A549 (cell line): ENCODE results near the gene C3orf49. TPM values are rescaled to one million over a fixed set of nuclear protein-coding genes. Genes with fewer than 3 reads are reported as not detected.

ENCODE experiments used
- ATAC-seq, 2 experiments: fragments of 200-7000 bp in 1 of 2; fragments of >200 bp in 1 of 2; cut with Nextera tagmentation in 1 of 2; cut with Tn5 transposase in 1 of 2; 3 replicates each; pipeline versions ENCODE4 v1.8.0 to v1.9.1; 2018 to 2020; ENCODE audit warnings: mild to moderate bottlenecking in 1 of 2, moderate library complexity in 1 of 2
- CTCF ChIA-PET: fragments of 300-600 bp; sonication (Branson Sonifier 250); formaldehyde crosslinking; extraction: SDS; loops from one replicate; lab custom pipeline; 2021; ENCODE audit warnings: antibody characterized with exemption, inconsistent platforms; lab: Yijun Ruan, JAX
- POLR2A ChIA-PET: fragments of 350-600 bp; formaldehyde crosslinking; extraction: SDS; loops from one replicate; lab custom pipeline; 2021; ENCODE audit warnings: antibody characterized with exemption, inconsistent platforms; lab: Yijun Ruan, JAX
- DNase-seq, 2 experiments: peaks; one replicate each; pipeline versions ENCODE4 v3.0.0 to v3.0.0-alpha.2; 2011 to 2016; ENCODE audit warnings: low read depth in 1 of 2, low spot score in 1 of 2
- FAIRE-seq: peaks from 2 replicates; lab custom pipeline; 2011; peaks lifted over from hg19 to GRCh38; lab: Jason Lieb, UNC
- H3K27ac ChIP-seq, 2 experiments: fragments of >200 bp; sonication (Bioruptor Twin); formaldehyde crosslinking; 3 replicates each; pipeline ENCODE4 v1.5.1; 2016 to 2017
- H3K4me1 ChIP-seq: fragments of >200 bp; sonication (Bioruptor Twin); formaldehyde crosslinking; 3 replicates; pipeline ENCODE4 v1.6.1; 2016
- H3K4me2 ChIP-seq: fragments of >200 bp; sonication (Bioruptor Twin); formaldehyde crosslinking; 3 replicates; pipeline ENCODE4 v1.6.1; 2016
- H3K4me3 ChIP-seq: fragments of >200 bp; sonication (Bioruptor Twin); formaldehyde crosslinking; 3 replicates; pipeline ENCODE4 v1.5.1; 2016
- H3K9me3 ChIP-seq: fragments of >200 bp; sonication (Bioruptor Twin); formaldehyde crosslinking; 3 replicates; pipeline ENCODE4 v1.6.1; 2016
- BHLHE40 ChIP-seq: IDR thresholded peaks from 2 replicates; pipeline ENCODE4 v1.6.1; 2012; ENCODE audit warnings: low read depth, low read length, inconsistent platforms
- CBX2 ChIP-seq: fragments of 200-600 bp; sonication (generic); IDR thresholded peaks from 2 replicates; pipeline ENCODE4 v1.6.1; 2016; ENCODE audit warnings: low read depth, mild to moderate bottlenecking, borderline replicate concordance
- CBX8 ChIP-seq: fragments of 200-600 bp; sonication (generic); IDR thresholded peaks from 2 replicates; pipeline ENCODE4 v1.6.1; 2016
- CEBPB ChIP-seq, 2 experiments: fragments of >200 bp in 1 of 2; sonication (Bioruptor Twin) in 1 of 2; formaldehyde crosslinking in 1 of 2; IDR thresholded peaks; 2 replicates each; pipeline ENCODE4 v1.6.1; 2012 to 2016
- CHD2 ChIP-seq: fragments of 150-350 bp; IDR thresholded peaks from 2 replicates; pipeline ENCODE4 v1.6.1; 2014; ENCODE audit warnings: low read length; ENCODE audit not compliant: partially characterized antibody
- EHF ChIP-seq: fragments of 250-450 bp; sonication (Bioruptor Pico); IDR thresholded peaks from 2 replicates; pipeline ENCODE4 v1.5.0; 2020; ENCODE audit warnings: mild to moderate bottlenecking
- FOSL2 ChIP-seq, 2 experiments: fragments of 450-650 bp in 1 of 2; fragments of >200 bp in 1 of 2; sonication (Bioruptor Twin) in 1 of 2; formaldehyde crosslinking; IDR thresholded peaks; 2 replicates each; pipeline versions ENCODE4 v1.5.0 to v1.6.1; 2016 to 2020; ENCODE audit warnings: mild to moderate bottlenecking in 1 of 2, moderate library complexity in 1 of 2
- FOXS1 ChIP-seq: fragments of 250-450 bp; sonication (Bioruptor Pico); IDR thresholded peaks from 2 replicates; pipeline ENCODE4 v1.5.0; 2020; ENCODE audit warnings: mild to moderate bottlenecking, moderate library complexity
- HDAC2 ChIP-seq: fragments of 200-600 bp; sonication (generic); IDR thresholded peaks from 2 replicates; pipeline ENCODE4 v1.6.1; 2016
- HEYL ChIP-seq: fragments of 250-450 bp; sonication (Bioruptor Pico); IDR thresholded peaks from 2 replicates; pipeline ENCODE4 v1.8.0; 2021; ENCODE audit warnings: mild to moderate bottlenecking, moderate library complexity
- HMGXB4 ChIP-seq: fragments of 250-450 bp; sonication (Bioruptor Pico); IDR thresholded peaks from 2 replicates; pipeline ENCODE4 v1.5.0; 2021; ENCODE audit warnings: mild to moderate bottlenecking, moderate library complexity, borderline replicate concordance
- HOXA7 ChIP-seq: fragments of 250-450 bp; sonication (Bioruptor Pico); IDR thresholded peaks from 2 replicates; pipeline ENCODE4 v1.5.0; 2020; ENCODE audit warnings: mild to moderate bottlenecking, moderate library complexity
- HOXB5 ChIP-seq: fragments of 250-450 bp; sonication (Bioruptor Pico); IDR thresholded peaks from 2 replicates; pipeline ENCODE4 v1.5.0; 2020; ENCODE audit warnings: mild to moderate bottlenecking, moderate library complexity
- JUN ChIP-seq, 2 experiments: fragments of >200 bp; sonication (Bioruptor Twin); formaldehyde crosslinking; IDR thresholded peaks; 2 replicates in 1 of 2; 3 replicates in 1 of 2; pipeline ENCODE4 v1.6.1; 2016 to 2017
- JUNB ChIP-seq: fragments of >200 bp; sonication (Bioruptor Twin); formaldehyde crosslinking; IDR thresholded peaks from 2 replicates; pipeline ENCODE4 v1.6.1; 2016
- KDM1A ChIP-seq: fragments of 200-600 bp; sonication (generic); IDR thresholded peaks from 2 replicates; pipeline ENCODE4 v1.6.1; 2016; ENCODE audit warnings: low read depth, mild to moderate bottlenecking
- MAZ ChIP-seq: fragments of 150-350 bp; IDR thresholded peaks from 2 replicates; pipeline ENCODE4 v1.6.1; 2014; ENCODE audit warnings: antibody characterized with exemption, low read depth, low read length, borderline replicate concordance
- MYC ChIP-seq: IDR thresholded peaks from 2 replicates; pipeline ENCODE4 v1.6.1; 2012; ENCODE audit warnings: mild to moderate bottlenecking, inconsistent platforms, low read length, improper control_type of control experiment, borderline replicate concordance
- NPAS2 ChIP-seq: fragments of 250-450 bp; sonication (Bioruptor Pico); IDR thresholded peaks from 2 replicates; pipeline ENCODE4 v1.8.0; 2022; ENCODE audit warnings: mild to moderate bottlenecking, moderate library complexity, borderline replicate concordance
- PHF8 ChIP-seq: fragments of 200-600 bp; sonication (generic); IDR thresholded peaks from 2 replicates; pipeline ENCODE4 v1.6.1; 2016; ENCODE audit warnings: low read depth, mild to moderate bottlenecking, antibody characterized with exemption, moderate library complexity, borderline replicate concordance
- POLR2AphosphoS2 ChIP-seq: conservative IDR thresholded peaks from 2 replicates; pipeline ENCODE4 v1.6.1; 2012; ENCODE audit warnings: low read length, improper control_type of control experiment, inconsistent platforms
- RCOR1 ChIP-seq: fragments of 150-350 bp; IDR thresholded peaks from 2 replicates; pipeline ENCODE4 v1.6.1; 2014; ENCODE audit warnings: antibody characterized with exemption, low read length, low read depth
- RFX5 ChIP-seq: fragments of 450-650 bp; IDR thresholded peaks from 2 replicates; pipeline ENCODE4 v1.7.1; 2014; ENCODE audit warnings: antibody characterized with exemption, mild to moderate bottlenecking, moderate library complexity
- SMC3 ChIP-seq: fragments of >200 bp; sonication (Bioruptor Twin); formaldehyde crosslinking; IDR thresholded peaks from 3 replicates; pipeline ENCODE4 v1.6.1; 2018; ENCODE audit warnings: inconsistent platforms
- TFCP2L1 ChIP-seq: fragments of 250-450 bp; sonication (Bioruptor Pico); IDR thresholded peaks from 2 replicates; pipeline ENCODE4 v1.5.0; 2021; ENCODE audit warnings: mild to moderate bottlenecking
- WGBS: methylation state at CpG from one replicate; pipeline ENCODE4 v1.1.6; 2017; ENCODE audit errors: missing lambda C conversion rate; 5-methylcytosine and 5-hydroxymethylcytosine counted together
- polyA plus RNA-seq, 4 experiments: library from polyadenylated mRNA; depleted of rRNA in 3 of 4; stranded (reverse); fragments of >200 nt; fragmentation: RNase III in 1 of 4; extraction: RNeasy Plus Mini Kit Qiagen cat#74134 plus additional on column Dnase treatment in 1 of 4; gene quantifications; 2 replicates in 3 of 4; 3 replicates in 1 of 4; pipeline ENCODE4 v1.2.3, GENCODE V29; 2011 to 2017
- TF ChIP-seq, protein P1 (sequence below): fragments of >200 bp; sonication (Bioruptor Twin); formaldehyde crosslinking; IDR thresholded peaks from 2 replicates; pipeline ENCODE4 v1.6.1; 2016
- TF ChIP-seq, protein P2 (sequence below): fragments of 150-350 bp; IDR thresholded peaks from 2 replicates; pipeline ENCODE4 v1.6.1; 2014; ENCODE audit warnings: low read depth, mild to moderate bottlenecking, low read length

C3orf49 gene
- polyA plus RNA-seq, 2 of the 4 experiments (the other 2 are of a cell fraction), result not detected

- H3K9me3 ChIP-seq, result no peaks in the 10 kb centered on the region
- ATAC-seq, result no peak
- no peak for DNase-seq
- no peak overlapping the region for H3K27ac ChIP-seq
- WGBS, result 100% methylated on average over 1 of the region's 1 CpG
- no peak overlapping the region for H3K4me3 ChIP-seq
- TF ChIP-seq JUNB, result no peak
- TF ChIP-seq, protein P1, sequence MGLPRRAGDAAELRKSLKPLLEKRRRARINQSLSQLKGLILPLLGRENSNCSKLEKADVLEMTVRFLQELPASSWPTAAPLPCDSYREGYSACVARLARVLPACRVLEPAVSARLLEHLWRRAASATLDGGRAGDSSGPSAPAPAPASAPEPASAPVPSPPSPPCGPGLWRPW, result no peak
- no peak for TF ChIP-seq MYC
- no peak for TF ChIP-seq CEBPB (IDR thresholded peaks at IDR 0.05)
- TF ChIP-seq, protein P2, sequence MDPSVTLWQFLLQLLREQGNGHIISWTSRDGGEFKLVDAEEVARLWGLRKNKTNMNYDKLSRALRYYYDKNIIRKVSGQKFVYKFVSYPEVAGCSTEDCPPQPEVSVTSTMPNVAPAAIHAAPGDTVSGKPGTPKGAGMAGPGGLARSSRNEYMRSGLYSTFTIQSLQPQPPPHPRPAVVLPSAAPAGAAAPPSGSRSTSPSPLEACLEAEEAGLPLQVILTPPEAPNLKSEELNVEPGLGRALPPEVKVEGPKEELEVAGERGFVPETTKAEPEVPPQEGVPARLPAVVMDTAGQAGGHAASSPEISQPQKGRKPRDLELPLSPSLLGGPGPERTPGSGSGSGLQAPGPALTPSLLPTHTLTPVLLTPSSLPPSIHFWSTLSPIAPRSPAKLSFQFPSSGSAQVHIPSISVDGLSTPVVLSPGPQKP, result no peak
- no peak for TF ChIP-seq KDM1A
- TF ChIP-seq HEYL (CRISPR knock-in tag), result no peak
- TF ChIP-seq EHF (CRISPR knock-in tag), result no peak
- TF ChIP-seq FOSL2 (IDR thresholded peaks at IDR 0.05), result no peak
- TF ChIP-seq FOSL2 (CRISPR knock-in tag; IDR thresholded peaks at IDR 0.05), result no peak
- TF ChIP-seq HMGXB4 (CRISPR knock-in tag), result no peak
- no peak for TF ChIP-seq CHD2
- no peak for TF ChIP-seq RCOR1
- no peak for TF ChIP-seq PHF8
- TF ChIP-seq, all 56 proteins: peak for 0
- Histone ChIP-seq H3K4me2 (no peak overlapping the region), H3K4me1 (no peaks in the 10 kb centered on the region)
- ChIA-PET POLR2A (no interaction called here), CTCF (no interaction called here)
- no peak for FAIRE-seq
These were observed 73.8 kb downstream of the C3orf49 start for GRCh38 chr3:63892773-63893352.

DNA sequence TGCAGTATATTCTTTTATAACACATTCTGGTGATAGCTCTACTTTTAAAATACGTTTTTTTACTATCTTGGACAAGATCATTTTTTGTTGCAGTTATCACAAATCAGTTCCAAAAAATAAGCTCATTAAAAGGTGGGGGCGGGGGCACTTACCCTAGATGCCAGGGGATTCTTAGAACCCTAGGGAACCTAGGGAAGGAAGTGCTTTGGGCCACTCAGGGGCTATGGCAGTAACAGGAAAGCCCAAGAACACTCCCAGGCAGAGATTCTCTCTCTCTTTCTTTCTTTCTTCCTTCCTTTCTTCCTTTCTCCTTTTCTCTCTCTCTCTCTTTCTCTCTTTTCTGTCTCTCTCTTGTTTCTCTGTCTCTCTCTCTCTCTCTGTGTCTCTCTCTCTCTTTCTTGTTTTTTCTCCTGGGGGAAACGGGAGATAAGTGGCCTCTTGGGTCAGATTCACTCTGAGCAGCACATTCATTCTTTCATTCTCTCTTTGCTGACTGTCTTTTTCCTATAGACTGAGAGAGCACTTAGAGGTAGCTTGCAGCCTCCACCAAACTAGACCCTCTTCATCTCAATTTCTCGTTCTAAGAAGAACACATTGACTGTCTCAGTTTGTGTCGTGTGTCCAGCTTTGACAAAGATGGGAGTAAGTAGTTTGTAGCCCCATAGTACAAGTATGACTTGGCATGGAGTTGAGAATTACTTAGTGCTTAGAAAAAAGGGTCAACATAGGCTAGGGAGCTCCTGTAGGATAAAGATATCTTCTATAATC, 76.5 kb downstream of the C3orf49 start:
- FAIRE-seq, result no peak
- 80% methylated on average over 5 of the region's 5 CpGs for WGBS
- H3K9me3 ChIP-seq, result no peaks in the 10 kb centered on the region
- no peak for TF ChIP-seq FOSL2 (IDR thresholded peaks at IDR 0.05)
- no peak for TF ChIP-seq FOSL2 (CRISPR knock-in tag; IDR thresholded peaks at IDR 0.05)
- TF ChIP-seq MAZ, result no peak
- no peak for TF ChIP-seq CBX2
- TF ChIP-seq JUNB, result no peak
- no peak for TF ChIP-seq CHD2
- TF ChIP-seq RFX5, result no peak
- no peak for TF ChIP-seq EHF (CRISPR knock-in tag)
- TF ChIP-seq JUN (IDR thresholded peaks at IDR 0.05), result no peak
- TF ChIP-seq BHLHE40, result no peak
- no peak for TF ChIP-seq HDAC2
- TF ChIP-seq NPAS2 (CRISPR knock-in tag), result no peak
- no peak for TF ChIP-seq HOXA7
- no peak for TF ChIP-seq CBX8
- no peak for TF ChIP-seq TFCP2L1 (CRISPR knock-in tag)
- no peak for TF ChIP-seq HOXB5 (CRISPR knock-in tag)
- no peak for TF ChIP-seq POLR2AphosphoS2
- TF ChIP-seq SMC3, result no peak
- no peak for TF ChIP-seq FOXS1 (CRISPR knock-in tag)
- TF ChIP-seq, all 56 proteins: peak for 0
- ChIA-PET POLR2A (no interaction called here), CTCF (no interaction called here)
- H3K27ac ChIP-seq, result no peak overlapping the region
- H3K4me1 ChIP-seq, result no peaks in the 10 kb centered on the region
- DNase-seq, result no peak
- no peak overlapping the region for H3K4me2 ChIP-seq
- ATAC-seq, result no peak
- H3K4me3 ChIP-seq, result no peak overlapping the region
